NCI-H82 treated with DMSO at 0.1 percent for 48 hours (cell line): Measurements from ENCODE around the gene PSMB11.

ENCODE experiments used
- DNase-seq: peaks from one replicate; lab custom pipeline; 2025; ENCODE audit not compliant: unreplicated experiment; lab: John Stamatoyannopoulos, UW

The PSMB11 gene

DNA sequence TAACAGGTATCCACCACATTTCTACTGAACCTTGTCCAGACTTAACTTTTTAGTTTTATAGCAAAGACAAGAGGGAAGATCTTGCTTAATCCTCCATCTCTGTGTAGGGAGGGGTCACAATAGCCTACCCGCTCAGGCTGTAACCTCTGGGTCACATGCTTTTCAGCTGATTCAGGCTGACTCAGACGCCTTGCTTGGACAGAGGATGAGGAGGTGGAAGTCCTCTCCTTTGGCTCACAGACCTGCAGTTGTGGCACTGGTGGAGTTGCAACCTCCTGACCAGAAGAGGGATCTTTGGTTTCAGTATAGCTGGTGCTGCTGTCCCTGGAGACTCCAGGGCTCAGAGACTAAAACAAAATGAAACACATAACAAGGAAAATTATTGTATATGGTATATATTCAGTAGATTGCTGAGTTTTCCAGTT, 36.7 kb downstream of the PSMB11 start:
- DNase-seq = no peak

DNA sequence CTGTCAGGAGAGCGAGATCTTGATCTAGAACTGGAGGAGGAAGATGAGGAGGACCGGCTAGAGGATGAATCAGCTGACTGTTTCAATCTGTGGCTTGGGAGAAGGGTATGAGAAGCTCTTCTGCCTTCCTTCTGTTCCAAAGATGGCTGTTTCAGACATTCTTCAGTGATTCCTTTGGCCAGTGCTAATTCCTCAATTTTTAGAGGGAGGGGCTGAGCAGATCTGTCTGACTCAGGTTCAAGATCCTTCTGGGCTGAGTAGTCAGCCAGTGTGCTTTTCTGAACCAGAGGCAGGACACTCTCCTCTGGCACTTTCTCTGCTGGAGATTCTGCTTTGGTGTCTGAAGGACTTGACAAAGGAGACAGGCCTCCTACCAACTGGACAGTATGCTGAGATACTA, 37.7 kb downstream of the PSMB11 start:
- no peak for DNase-seq

DNA sequence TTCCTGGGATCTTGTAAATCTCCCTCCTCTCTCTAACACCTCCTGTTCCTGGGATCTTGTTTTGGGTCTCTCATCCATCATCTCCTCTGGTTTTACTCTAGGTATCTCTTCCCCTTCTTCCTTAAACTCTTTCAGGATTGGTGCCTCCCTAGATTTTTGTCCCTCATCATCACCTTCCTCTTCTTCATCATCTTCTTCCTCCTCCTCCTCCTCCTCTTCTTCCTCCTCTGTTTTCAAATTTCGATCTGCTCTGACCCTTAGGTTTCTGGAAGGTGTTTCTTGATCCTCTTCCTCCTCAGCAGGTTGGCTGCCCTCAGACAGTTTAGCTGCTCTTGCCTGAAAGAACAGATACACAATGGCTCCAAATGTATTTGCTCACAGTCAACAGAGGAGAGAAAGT, 38.5 kb downstream of the PSMB11 start:
- DNase-seq = no peak

DNA sequence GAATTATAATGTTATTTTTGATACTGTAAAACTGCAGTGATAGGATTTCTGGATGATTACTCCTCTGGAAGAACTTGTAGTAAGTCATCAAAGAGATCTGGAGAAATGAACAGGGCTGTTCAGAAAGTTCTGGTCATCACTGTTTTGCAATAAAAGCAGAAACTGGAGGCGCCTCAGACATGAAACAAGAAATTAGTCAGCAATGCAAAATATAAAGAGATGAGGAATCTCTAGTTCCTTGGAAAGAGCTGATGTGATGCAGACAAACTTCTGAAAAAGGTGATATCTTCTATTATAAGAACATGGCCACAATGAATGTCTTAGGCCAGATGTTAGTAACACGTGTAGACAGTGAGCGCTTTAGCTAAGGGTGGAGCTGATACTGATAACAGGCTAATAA, 43.4 kb downstream of the PSMB11 start:
- no peak for DNase-seq

DNA sequence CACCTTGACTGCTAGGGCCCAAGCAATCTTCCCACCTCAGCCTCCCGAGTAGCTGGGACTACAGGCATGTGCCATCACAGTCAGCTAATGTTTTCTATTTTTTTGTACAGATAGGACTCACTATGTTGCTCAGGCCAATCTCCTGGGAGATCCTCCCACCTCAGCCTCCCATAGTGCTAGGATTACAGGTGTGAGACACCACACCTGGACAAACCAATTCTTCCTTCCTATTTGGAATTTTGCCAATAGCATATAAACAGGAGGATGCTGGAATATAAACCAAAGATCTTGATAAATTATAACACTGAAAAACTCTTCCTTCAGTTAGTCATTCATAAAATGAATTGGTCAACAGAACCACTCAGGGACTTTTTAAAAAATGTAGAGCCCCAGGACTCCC, 44.6 kb downstream of the PSMB11 start:
- DNase-seq = no peak

DNA sequence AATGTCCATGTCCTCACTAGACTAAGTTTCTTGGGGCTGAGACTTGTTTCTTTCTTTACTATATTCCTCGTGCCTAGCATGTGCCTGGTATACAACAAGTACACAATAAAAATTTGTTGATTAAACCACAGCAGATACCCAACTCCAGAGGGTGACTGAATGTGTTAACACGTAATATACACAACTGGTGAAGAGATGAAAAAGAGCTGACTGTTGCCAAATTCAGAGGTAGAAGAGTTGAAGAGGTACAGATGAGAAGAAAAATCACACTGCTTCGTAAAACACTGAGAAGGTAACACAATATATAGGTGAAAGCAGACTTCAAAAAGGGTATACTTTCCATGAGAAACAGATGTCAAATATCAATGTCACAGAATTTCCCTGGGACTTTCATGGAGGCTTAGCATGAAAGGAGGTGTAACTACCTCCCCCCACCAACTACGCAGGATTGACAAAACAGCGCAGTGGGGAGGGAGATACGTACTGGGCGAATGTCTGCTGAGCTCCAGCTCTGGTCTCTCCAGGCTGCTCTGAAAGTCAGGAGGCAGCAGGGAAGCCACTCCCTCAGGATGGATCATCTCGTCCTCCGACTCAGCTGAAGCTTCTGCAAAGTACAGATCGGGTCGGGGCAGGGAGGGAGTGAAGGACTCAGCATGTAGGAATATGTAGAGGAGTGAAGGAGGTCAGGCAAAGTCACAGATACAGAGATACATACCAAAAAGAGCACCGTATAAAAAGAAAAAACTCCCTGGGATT, 47.7 kb downstream of the PSMB11 start:
- DNase-seq = no peak

DNA sequence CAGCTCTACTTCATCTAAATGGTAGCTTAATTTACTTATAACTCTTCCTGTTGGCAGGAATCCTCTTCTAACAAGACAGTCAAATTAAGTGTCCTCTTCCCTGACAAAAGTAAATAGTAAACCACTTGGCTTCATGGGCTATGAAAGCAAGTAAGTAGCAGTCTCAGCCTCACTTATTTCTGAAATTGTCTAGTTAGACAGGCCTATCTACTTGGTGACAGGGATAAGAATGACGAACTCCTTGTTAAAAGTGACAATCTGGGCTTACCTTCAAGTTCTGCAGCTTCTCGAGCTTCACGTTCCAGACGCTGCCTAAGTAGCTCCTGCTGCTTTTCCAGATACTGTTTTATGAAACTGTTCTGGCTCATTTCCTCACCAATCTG, 48.2 kb downstream of the PSMB11 start:
- DNase-seq = no peak

DNA sequence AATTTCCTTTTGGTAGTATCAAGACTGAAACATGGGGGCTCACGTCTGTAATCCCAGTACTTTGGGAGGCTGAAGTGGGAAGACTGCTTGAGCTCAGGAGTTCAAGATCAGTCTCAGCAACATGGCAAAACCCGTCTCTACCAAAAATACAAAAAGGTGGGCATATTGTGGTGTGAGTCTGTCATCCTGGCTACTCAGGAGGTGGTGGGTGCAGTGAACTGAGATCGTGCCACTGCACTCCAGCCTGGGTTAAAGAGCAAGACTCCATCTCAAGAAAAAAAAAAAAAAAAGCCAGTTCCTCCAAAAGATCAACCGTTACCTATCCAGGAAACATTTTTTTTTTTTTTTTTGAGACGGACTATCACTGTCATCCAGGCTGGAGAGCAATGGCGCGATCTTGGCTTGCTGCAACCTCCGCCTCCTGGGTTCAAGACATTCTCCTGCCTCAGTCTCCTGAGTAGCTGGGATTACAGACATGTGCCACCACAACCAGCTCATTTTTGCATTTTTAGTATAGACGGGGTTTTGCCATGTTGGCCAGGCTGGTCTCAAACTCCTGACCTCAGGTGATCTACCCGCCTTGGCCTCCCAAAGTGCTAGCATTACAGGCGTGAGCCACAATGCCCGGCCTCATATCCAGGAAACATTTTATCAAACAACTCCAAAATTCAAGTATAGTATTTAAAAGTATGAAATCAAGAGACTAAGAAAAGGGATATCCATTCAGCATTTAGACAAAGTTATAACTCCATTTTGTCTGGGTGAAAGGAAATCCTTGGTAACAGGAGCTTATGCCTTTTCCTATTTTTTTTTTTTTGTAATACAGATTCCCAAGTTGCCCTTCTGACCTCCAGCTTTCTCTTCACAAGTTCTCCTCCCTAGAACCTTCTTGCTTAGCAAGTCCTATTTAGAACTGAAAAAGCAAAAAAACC, 49.5 kb downstream of the PSMB11 start:
- DNase-seq = no peak

DNA sequence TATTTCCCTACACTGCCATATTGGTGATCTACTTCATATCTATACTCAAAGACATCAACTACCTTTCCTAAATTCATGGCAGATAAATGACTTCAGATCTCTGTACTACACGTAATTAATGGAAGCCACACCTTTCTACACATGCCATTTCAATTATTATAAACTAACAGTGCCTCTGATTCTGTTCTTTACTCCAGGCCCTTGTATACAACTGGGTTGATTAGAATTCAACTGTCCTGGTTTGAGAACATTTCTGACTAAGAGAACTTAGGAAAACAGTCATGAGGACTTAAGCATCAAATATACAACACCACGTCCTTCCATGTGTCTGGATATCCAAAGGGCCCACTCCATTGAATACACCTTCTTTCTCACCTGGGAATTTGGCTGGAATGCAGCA, 51.1 kb downstream of the PSMB11 start:
- DNase-seq = no peak

DNA sequence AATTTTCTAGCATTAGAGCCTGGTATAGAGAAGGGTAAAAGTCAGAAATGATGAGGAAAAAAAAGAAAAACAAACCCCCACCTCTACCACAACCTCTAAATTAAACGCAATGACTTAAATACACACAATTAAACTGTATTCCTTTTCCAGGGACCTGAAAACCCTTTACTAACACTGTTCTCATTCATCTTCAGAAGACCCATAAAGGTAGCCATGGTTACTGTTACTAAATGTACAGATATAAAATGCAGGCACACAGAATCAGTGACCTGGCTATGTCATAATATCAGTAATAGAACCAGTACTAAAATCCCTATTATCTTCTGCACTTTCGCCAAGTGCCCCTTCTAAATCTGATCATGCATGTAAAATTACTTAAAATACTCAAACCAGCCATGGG, 51.5 kb downstream of the PSMB11 start:
- no peak for DNase-seq
